Caco-2 (cell line): ENCODE results near the gene TECRL. TPM values are rescaled to one million over a fixed set of nuclear protein-coding genes. Genes with fewer than 3 reads are reported as not detected.

ENCODE experiments used
- BruUV-seq: library from RNA; stranded (reverse); fragments of 400-500 nt; replicated peaks from 2 replicates; lab custom pipeline; 2021; lab: Mats Ljungman, UMichigan
- CTCF ChIA-PET: fragments of 300-600 bp; sonication (Branson Sonifier 250); formaldehyde crosslinking; loops from one replicate; lab custom pipeline; 2022; ENCODE audit warnings: antibody characterized with exemption; lab: Charles Lee
- POLR2A ChIA-PET: fragments of 300-600 bp; sonication (Branson Sonifier 250); formaldehyde crosslinking; loops from one replicate; lab custom pipeline; 2022; ENCODE audit warnings: antibody characterized with exemption; lab: Charles Lee
- DNase-seq, 2 experiments: peaks; one replicate each; pipeline versions ENCODE4 v3.0.0 to v3.0.0-alpha.2; 2020 to 2022
- H3K27me3 ChIP-seq: replicated peaks from 2 replicates; pipeline ENCODE4 v1.6.0; 2011; ENCODE audit warnings: low read length; ENCODE audit not compliant: control insufficient read depth, insufficient read depth
- H3K36me3 ChIP-seq: 2 replicates; pipeline ENCODE4 v1.5.1; 2011; ENCODE audit warnings: low read length; ENCODE audit not compliant: control insufficient read depth, insufficient read depth
- H3K4me1 ChIP-seq: fragments of 250-450 bp; sonication (Bioruptor Pico); 2 replicates; pipeline ENCODE4 v1.5.1; 2020; ENCODE audit warnings: mild to moderate bottlenecking
- H3K4me3 ChIP-seq: 2 replicates; pipeline ENCODE4 v1.5.1; 2011; ENCODE audit warnings: low read depth, mild to moderate bottlenecking, control low read depth, low read length
- H3K9me3 ChIP-seq: fragments of 250-450 bp; sonication (Bioruptor Pico); 2 replicates; pipeline ENCODE4 v1.5.1; 2020; ENCODE audit warnings: mild to moderate bottlenecking, moderate library complexity
- H3K27ac Mint-ChIP-seq: one replicate; pipeline ENCODE4 v1.8.0; 2022; ENCODE audit warnings: mixed read lengths; ENCODE audit not compliant: unreplicated experiment
- H3K27me3 Mint-ChIP-seq: one replicate; pipeline ENCODE4 v1.8.0; 2022; ENCODE audit warnings: mixed read lengths; ENCODE audit not compliant: insufficient read depth, unreplicated experiment
- H3K36me3 Mint-ChIP-seq: one replicate; pipeline ENCODE4 v1.8.0; 2022; ENCODE audit warnings: mild to moderate bottlenecking, mixed read lengths; ENCODE audit not compliant: insufficient read depth, unreplicated experiment
- H3K4me1 Mint-ChIP-seq: one replicate; pipeline ENCODE4 v1.8.0; 2022; ENCODE audit warnings: low read depth, mixed read lengths; ENCODE audit not compliant: unreplicated experiment
- H3K4me3 Mint-ChIP-seq: one replicate; pipeline ENCODE4 v1.8.0; 2022; ENCODE audit warnings: mild to moderate bottlenecking, moderate library complexity, mixed read lengths; ENCODE audit not compliant: unreplicated experiment
- H3K9me3 Mint-ChIP-seq: one replicate; pipeline ENCODE4 v1.8.0; 2022; ENCODE audit warnings: mixed read lengths; ENCODE audit not compliant: unreplicated experiment
- CTCF ChIP-seq, 2 experiments: fragments of 200-600 bp in 1 of 2; IDR thresholded peaks; 1 replicate in 1 of 2; 2 replicates in 1 of 2; pipeline versions ENCODE4 v1.5.1 to v1.8.0; 2011 to 2022; ENCODE audit warnings: antibody characterized with exemption in 1 of 2, control low read depth in 1 of 2, inconsistent platforms in 1 of 2, low read depth in 1 of 2, low read length in 1 of 2, mild to moderate bottlenecking in 1 of 2, moderate library complexity in 1 of 2; ENCODE audit not compliant: insufficient read depth in 1 of 2, severe bottlenecking in 1 of 2, unreplicated experiment in 1 of 2
- intact Hi-C: fragments of 100-400 bp; cut with micrococcal nuclease; formaldehyde crosslinking; loops from one replicate; pipeline ENCODE4 v1.10.0; 2022; ENCODE audit not compliant: unreplicated experiment
- total RNA-seq: library from RNA; stranded (reverse); gene quantifications from 2 replicates; pipeline ENCODE4 v1.2.3, GENCODE V29; 2022

TECRL gene
- total RNA-seq, 1 experiment from 2014 or later = not detected

- intact Hi-C loops = no loop called here
These were observed 158.8 kb downstream of the TECRL start for GRCh38 chr4:64250488-64250887.

GRCh38 chr4:64250061-64250460, 159.2 kb downstream of the TECRL start:
- no peaks in the 10 kb centered on the region for H3K9me3 ChIP-seq
- POLR2A ChIA-PET = no interaction called here
- no peak for TF ChIP-seq CTCF (IDR thresholded peaks at IDR 0.05; ENCODE audit: insufficient read depth in 1 of 2, low read depth in 1 of 2, low read length in 1 of 2, severe bottlenecking in 1 of 2, unreplicated experiment in 1 of 2)
- no peak overlapping the region for H3K4me3 Mint-ChIP-seq
- H3K4me1 ChIP-seq = no peaks in the 10 kb centered on the region
- no peaks in the 10 kb centered on the region for H3K27me3 Mint-ChIP-seq
- CTCF ChIA-PET = no interaction called here
- BruUV-seq = no TSS peak
- no peak for DNase-seq
- no peaks in the 10 kb centered on the region for H3K36me3 ChIP-seq
- no peak overlapping the region for H3K4me3 ChIP-seq
- no peak overlapping the region for H3K27ac Mint-ChIP-seq
- no peaks in the 10 kb centered on the region for H3K36me3 Mint-ChIP-seq
- H3K4me1 Mint-ChIP-seq = no peaks in the 10 kb centered on the region
- H3K9me3 Mint-ChIP-seq = peaks cover 10% of the 10 kb centered on the region
- intact Hi-C loops = no loop called here
- H3K27me3 ChIP-seq = no peaks in the 10 kb centered on the region

More at GRCh38 chr4:64250488-64250887, 158.8 kb downstream of the TECRL start:
- H3K36me3 ChIP-seq = no peaks in the 10 kb centered on the region
- no peak overlapping the region for H3K4me3 ChIP-seq
- TF ChIP-seq CTCF (IDR thresholded peaks at IDR 0.05; ENCODE audit: insufficient read depth in 1 of 2, low read depth in 1 of 2, low read length in 1 of 2, severe bottlenecking in 1 of 2, unreplicated experiment in 1 of 2) = no peak
- peaks cover 10% of the 10 kb centered on the region for H3K9me3 Mint-ChIP-seq
- H3K27ac Mint-ChIP-seq = no peak overlapping the region
- no peaks in the 10 kb centered on the region for H3K4me1 ChIP-seq
- no TSS peak for BruUV-seq
- H3K4me3 Mint-ChIP-seq = no peak overlapping the region
- H3K27me3 Mint-ChIP-seq = no peaks in the 10 kb centered on the region
- H3K36me3 Mint-ChIP-seq = no peaks in the 10 kb centered on the region
- H3K9me3 ChIP-seq = no peaks in the 10 kb centered on the region
- ChIA-PET POLR2A (no interaction called here), CTCF (no interaction called here)
- H3K27me3 ChIP-seq = no peaks in the 10 kb centered on the region
- H3K4me1 Mint-ChIP-seq = no peaks in the 10 kb centered on the region
- no peak for DNase-seq

- Mint-ChIP-seq H3K27ac (no peak overlapping the region), H3K9me3 (peaks cover 10% of the 10 kb centered on the region), H3K27me3 (no peaks in the 10 kb centered on the region), H3K4me1 (no peaks in the 10 kb centered on the region), H3K36me3 (no peaks in the 10 kb centered on the region), H3K4me3 (no peak overlapping the region)
- H3K4me3 ChIP-seq = no peak overlapping the region
- ChIA-PET POLR2A (no interaction called here), CTCF (no interaction called here)
- BruUV-seq = no TSS peak
- no peaks in the 10 kb centered on the region for H3K4me1 ChIP-seq
- no peak for TF ChIP-seq CTCF (IDR thresholded peaks at IDR 0.05; ENCODE audit: insufficient read depth in 1 of 2, low read depth in 1 of 2, low read length in 1 of 2, severe bottlenecking in 1 of 2, unreplicated experiment in 1 of 2)
- intact Hi-C loops = no loop called here
- no peaks in the 10 kb centered on the region for H3K36me3 ChIP-seq
- no peaks in the 10 kb centered on the region for H3K27me3 ChIP-seq
- H3K9me3 ChIP-seq = no peaks in the 10 kb centered on the region
- no peak for DNase-seq
These were observed 161.1 kb downstream of the TECRL start for GRCh38 chr4:64248186-64248585.
